ENCODE results near the gene RPGRIP1.
"Not testable (repeated sequence)": the region's sequence is repeated elsewhere in the genome, so short reads cannot be mapped to it uniquely, and the experiment has no call there.

RPGRIP1 gene

GRCh38 chr14:21275261-21275858, 4.5 kb upstream of the RPGRIP1 start:
- peaks cover 0 to 9% (median 0%) of the 10 kb centered on the region in 11 experiments; a peak in 2 of 22 replicates for H3K9me3 ChIP-seq (replicated peaks in 1 of 11)
- H3K36me3 ChIP-seq: no peaks in the 10 kb centered on the region
- H3K27ac ChIP-seq: peak overlapping the region in 9 of 11 experiments; percentile 24 to 72 (median 62); a peak in 17 of 22 replicates
- H3K9ac ChIP-seq: peak overlapping the region in 9 of 11 experiments; percentile 10 to 63 (median 47); a peak in 15 of 22 replicates
- H3K4me1 ChIP-seq: peaks cover 13 to 36% (median 25%) of the 10 kb centered on the region in 10 experiments
- H3K4me3 ChIP-seq: no peak overlapping the region
- no peaks in the 10 kb centered on the region for H4K20me1 ChIP-seq
- TF ChIP-seq Cebpa-rat (IDR thresholded peaks at IDR 0.05): no peak
- H3K4me2 ChIP-seq: peak overlapping the region in 10 of 11 experiments; percentile 1 to 47 (median 28); a peak in 17 of 22 replicates
- H3K27me3 ChIP-seq: no peaks in the 10 kb centered on the region

DNA sequence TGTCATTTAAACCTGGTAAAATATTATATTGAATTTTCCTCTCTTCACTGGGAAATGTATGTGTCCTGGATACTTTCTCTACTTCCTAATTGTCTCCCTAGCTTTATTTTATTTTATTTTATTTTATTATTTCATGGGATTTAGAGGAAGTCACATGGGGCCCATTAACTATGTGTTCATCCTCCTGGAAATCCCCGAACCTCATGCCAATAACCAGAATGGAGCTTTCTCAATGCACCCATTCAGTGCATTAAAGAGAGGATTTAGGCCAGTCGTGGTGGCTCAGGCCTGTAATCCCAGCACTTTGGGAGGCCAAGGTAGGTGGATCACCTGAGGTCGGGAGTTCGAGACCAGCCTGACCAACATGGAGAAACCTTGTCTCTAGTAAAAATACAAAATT, 1.3 kb upstream of the RPGRIP1 start:
- no peak overlapping the region for H3K4me3 ChIP-seq
- no peak for TF ChIP-seq Cebpa-rat (IDR thresholded peaks at IDR 0.05)
- H3K9me3 ChIP-seq (replicated peaks in 1 of 11): peaks cover 0 to 9% (median 0%) of the 10 kb centered on the region in 11 experiments; a peak in 2 of 22 replicates
- peaks cover 6 to 29% (median 20%) of the 10 kb centered on the region in 10 experiments; a peak in 17 of 20 replicates for H3K4me1 ChIP-seq
- no peaks in the 10 kb centered on the region for H4K20me1 ChIP-seq
- no peak overlapping the region for H3K9ac ChIP-seq
- no peak overlapping the region for H3K27ac ChIP-seq
- H3K4me2 ChIP-seq: 0 out of 22 replicates have a peak overlapping the region, but pooled peaks of 2 of the 11 experiments have one; percentile 14 to 32
- H3K27me3 ChIP-seq: no peaks in the 10 kb centered on the region
- no peaks in the 10 kb centered on the region for H3K36me3 ChIP-seq

DNA sequence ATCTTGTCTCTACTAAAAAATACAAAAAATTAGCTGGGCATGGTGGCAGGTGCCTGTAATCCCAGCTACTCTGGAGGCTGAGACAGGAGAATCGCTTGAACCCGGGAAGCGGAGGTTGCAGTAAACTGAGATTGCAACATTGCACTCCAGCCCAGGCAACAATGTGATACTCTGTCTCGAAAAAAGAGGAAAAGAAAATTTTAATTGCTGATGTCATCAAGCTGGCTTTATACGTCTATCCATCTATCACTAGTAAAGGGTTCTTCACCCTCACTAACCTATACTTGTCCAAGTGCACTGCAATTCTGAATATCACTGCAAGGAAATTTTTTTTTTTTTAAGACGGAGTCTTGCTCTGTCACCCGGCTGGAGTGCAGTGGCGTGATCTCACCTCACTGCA, 2.0 kb downstream of the RPGRIP1 start:
- H3K9ac ChIP-seq; H3K36me3 ChIP-seq; H4K20me1 ChIP-seq; H3K4me3 ChIP-seq; H3K9me3 ChIP-seq (replicated peaks in 1 of 11); H3K27ac ChIP-seq; H3K27me3 ChIP-seq: not testable (repeated sequence)
- Histone ChIP-seq H3K4me2 (peak overlapping the region in 3 of 11 experiments; percentile 12 to 23 (median 19); a peak in 2 of 22 replicates), H3K4me1 (peaks cover 4 to 15% (median 9%) of the 10 kb centered on the region in 10 experiments; a peak in 17 of 20 replicates)
- peak in 1 of 11 experiments; percentile 23; a peak in 1 of 22 replicates for TF ChIP-seq Cebpa-rat (IDR thresholded peaks at IDR 0.05)

GRCh38 chr14:21286516-21286915, 6.6 kb downstream of the RPGRIP1 start:
- H3K27ac ChIP-seq; H3K36me3 ChIP-seq; H4K20me1 ChIP-seq; H3K9me3 ChIP-seq (replicated peaks in 1 of 11); H3K4me3 ChIP-seq; H3K9ac ChIP-seq; H3K27me3 ChIP-seq: not testable (repeated sequence)
- H3K4me2 ChIP-seq: peak overlapping the region in 4 of 11 experiments; percentile 14 to 18 (median 16); a peak in 4 of 22 replicates
- peaks cover 7 to 23% (median 16%) of the 10 kb centered on the region in 10 experiments for H3K4me1 ChIP-seq

DNA sequence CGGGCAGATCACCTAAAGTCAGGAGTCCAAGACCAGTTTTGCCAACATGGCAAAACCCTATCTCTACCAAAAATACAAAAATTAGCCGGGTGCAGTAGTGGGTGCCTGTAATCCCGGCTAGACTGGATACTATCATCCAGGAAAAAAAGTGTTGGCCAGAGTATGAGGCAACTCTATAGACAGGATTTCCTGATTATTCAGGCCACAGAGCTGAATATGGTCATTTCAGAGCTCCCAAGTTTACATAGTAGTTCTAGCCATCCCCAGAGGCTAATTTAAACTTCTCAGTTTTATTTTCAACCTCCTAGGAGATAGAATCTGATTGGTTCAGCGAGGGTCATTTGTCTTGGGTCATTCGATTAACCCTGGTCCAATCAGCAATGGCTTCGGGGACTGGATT, 7.3 kb downstream of the RPGRIP1 start:
- no peak overlapping the region for H3K4me3 ChIP-seq
- no peak for TF ChIP-seq Cebpa-rat (IDR thresholded peaks at IDR 0.05)

GRCh38 chr14:21294026-21294425, 14.1 kb downstream of the RPGRIP1 start:
- not testable (repeated sequence) for H3K4me1 ChIP-seq; H3K4me3 ChIP-seq; H3K27me3 ChIP-seq; H3K9me3 ChIP-seq (replicated peaks in 1 of 11); H4K20me1 ChIP-seq; H3K36me3 ChIP-seq; H3K9ac ChIP-seq; H3K27ac ChIP-seq; H3K4me2 ChIP-seq

More for the DNA sequence above, 7.3 kb downstream of the RPGRIP1 start:
- no peaks in the 10 kb centered on the region for H3K36me3 ChIP-seq
- peaks cover 2 to 23% (median 14%) of the 10 kb centered on the region in 10 experiments for H3K4me1 ChIP-seq
- no peak overlapping the region for H3K27ac ChIP-seq
- H3K9ac ChIP-seq: no peak overlapping the region
- no peaks in the 10 kb centered on the region; a peak in 1 of 22 replicates for H3K9me3 ChIP-seq (replicated peaks in 1 of 11)
- H3K4me2 ChIP-seq: peak overlapping the region in 6 of 11 experiments; percentile 14 to 18 (median 17); a peak in 5 of 22 replicates
- no peaks in the 10 kb centered on the region for H4K20me1 ChIP-seq
- H3K27me3 ChIP-seq: no peaks in the 10 kb centered on the region

- Histone ChIP-seq H3K4me1 (peaks cover 7 to 23% (median 17%) of the 10 kb centered on the region in 10 experiments; a peak in 18 of 20 replicates), H3K9me3 (replicated peaks in 1 of 11) (no peaks in the 10 kb centered on the region; a peak in 1 of 22 replicates), H3K27ac (no peak overlapping the region), H3K4me3 (no peak overlapping the region), H4K20me1 (no peaks in the 10 kb centered on the region), H3K9ac (no peak overlapping the region), H3K4me2 (no peak overlapping the region; a peak in 1 of 22 replicates), H3K27me3 (peaks cover 0 to 8% (median 0%) of the 10 kb centered on the region in 11 experiments; a peak in 4 of 22 replicates), H3K36me3 (no peaks in the 10 kb centered on the region)
- TF ChIP-seq Cebpa-rat (IDR thresholded peaks at IDR 0.05): peak in 2 of 11 experiments; percentile 21 to 28; a peak in 1 of 22 replicates
These were observed 18.5 kb downstream of the RPGRIP1 start for GRCh38 chr14:21298358-21298757.

GRCh38 chr14:21299562-21300130, 19.8 kb downstream of the RPGRIP1 start:
- H3K9me3 ChIP-seq (replicated peaks in 1 of 11): no peaks in the 10 kb centered on the region; a peak in 1 of 22 replicates

GRCh38 chr14:21300892-21301291, 21.0 kb downstream of the RPGRIP1 start:
- Histone ChIP-seq H4K20me1 (no peaks in the 10 kb centered on the region), H3K9me3 (replicated peaks in 1 of 11) (no peaks in the 10 kb centered on the region; a peak in 1 of 22 replicates), H3K4me3 (peak overlapping the region in 9 of 10 experiments; percentile 5 to 55 (median 45); a peak in 13 of 20 replicates), H3K27me3 (peaks cover 0 to 8% (median 0%) of the 10 kb centered on the region in 11 experiments; a peak in 4 of 22 replicates), H3K4me1 (peaks cover 7 to 23% (median 17%) of the 10 kb centered on the region in 10 experiments; a peak in 18 of 20 replicates), H3K27ac (no peak overlapping the region), H3K9ac (peak overlapping the region in 9 of 11 experiments; percentile 17 to 62 (median 48); a peak in 13 of 22 replicates), H3K36me3 (no peaks in the 10 kb centered on the region), H3K4me2 (peak overlapping the region; percentile 79 to 98 (median 93))
- no peak for TF ChIP-seq Cebpa-rat (IDR thresholded peaks at IDR 0.05)

More at GRCh38 chr14:21299562-21300130, 19.8 kb downstream of the RPGRIP1 start:
- H3K4me3 ChIP-seq: no peak overlapping the region
- H3K27me3 ChIP-seq: peaks cover 0 to 8% (median 0%) of the 10 kb centered on the region in 11 experiments; a peak in 4 of 22 replicates
- TF ChIP-seq Cebpa-rat (IDR thresholded peaks at IDR 0.05): no peak
- H3K4me2 ChIP-seq: peak overlapping the region in 1 of 11 experiments; percentile 16; a peak in 1 of 22 replicates
- no peak overlapping the region for H3K27ac ChIP-seq
- no peaks in the 10 kb centered on the region for H4K20me1 ChIP-seq
- H3K9ac ChIP-seq: no peak overlapping the region
- H3K36me3 ChIP-seq: no peaks in the 10 kb centered on the region
- H3K4me1 ChIP-seq: peaks cover 7 to 23% (median 17%) of the 10 kb centered on the region in 10 experiments; a peak in 18 of 20 replicates

Measured in BLaER1 treated with 17β-estradiol and CSF1 and Interleukin-3, amounts not matched to agents 10 nM and 100 nM (cell line).